ENCODE data around the gene NFAT5.

DNA sequence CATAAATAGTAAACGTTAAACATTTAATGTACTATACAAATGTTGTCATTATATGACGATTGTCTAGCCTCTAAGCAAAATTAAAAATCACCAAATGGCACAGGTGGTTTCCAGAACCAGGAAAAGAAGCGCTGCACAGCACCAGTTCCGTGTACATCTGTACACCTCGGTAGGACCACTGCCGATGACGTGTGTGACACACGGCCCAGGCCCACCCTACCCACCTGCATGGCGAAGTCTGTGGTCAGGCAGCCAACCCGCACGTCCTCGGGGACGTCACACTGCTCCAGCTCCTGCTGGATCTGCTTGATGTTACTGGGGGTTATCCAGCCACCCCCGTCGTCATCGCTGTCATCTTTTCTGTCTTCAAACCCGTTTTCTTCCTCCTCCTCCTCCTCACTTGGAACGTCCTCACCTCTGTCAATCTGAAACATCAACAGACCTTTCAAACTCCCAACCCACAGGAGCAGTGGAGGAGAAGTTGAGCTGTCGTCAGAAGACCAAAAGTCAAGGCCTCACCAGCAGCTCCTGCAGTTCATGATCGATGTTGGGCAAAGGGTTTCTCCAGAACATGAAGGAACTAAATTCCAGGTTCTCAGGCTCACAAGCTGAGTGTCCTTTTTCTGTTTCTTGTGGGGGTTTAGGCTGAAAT, 183.1 kb downstream of the NFAT5 start:
- TF ChIP-seq YY1 (IDR thresholded peaks at IDR 0.05; ENCODE audit: insufficient read depth, insufficient read length) = no peak
- no peak for TF ChIP-seq ZNF274 (IDR thresholded peaks at IDR 0.05; ENCODE audit: low read depth, low read length)
- TF ChIP-seq SUZ12 (IDR thresholded peaks at IDR 0.05; ENCODE audit: extremely low read depth, insufficient read depth, insufficient read length) = no peak

All from NT2/D1 (cell line).